ENCODE measurements around the gene LRMDA.

DNA sequence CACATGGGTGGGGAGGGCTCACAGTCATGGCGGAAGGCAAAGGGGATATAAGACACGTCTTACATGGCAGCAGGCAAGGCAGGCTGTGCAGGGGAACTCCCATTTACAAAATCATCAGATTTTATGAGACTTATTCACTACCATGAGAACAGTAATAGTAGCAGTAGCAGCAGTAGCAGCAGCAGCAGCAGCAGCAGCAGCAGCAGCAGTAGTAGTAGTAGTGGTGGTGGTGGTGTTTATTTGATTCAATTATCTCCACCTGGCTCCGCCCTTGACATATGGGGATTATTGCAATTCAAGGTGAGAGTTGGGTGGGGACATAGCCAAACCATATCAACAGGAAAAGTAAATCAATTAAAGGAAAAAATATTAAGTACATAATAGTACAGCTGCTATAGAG lies 184.7 kb downstream of the LRMDA start:
- TF ChIP-seq ZSCAN5A (tag by site-specific recombination; IDR thresholded peaks at IDR 0.05) (no peak), ZNF670 (tag by site-specific recombination; IDR thresholded peaks at IDR 0.05; ENCODE audit: low read depth) (no peak), ZNF211 (tag by site-specific recombination; IDR thresholded peaks at IDR 0.05; ENCODE audit: low read depth) (no peak), CTCF (tag by site-specific recombination; IDR thresholded peaks at IDR 0.05) (no peak), ZNF623 (tag by site-specific recombination; IDR thresholded peaks at IDR 0.05) (no peak), YY1 (tag by site-specific recombination; IDR thresholded peaks at IDR 0.05) (no peak), ZNF549 (tag by site-specific recombination; IDR thresholded peaks at IDR 0.05) (no peak), ZNF174 (tag by site-specific recombination; IDR thresholded peaks at IDR 0.05) (no peak), ZNF121 (tag by site-specific recombination; IDR thresholded peaks at IDR 0.05) (no peak), GLI2 (tag by site-specific recombination; IDR thresholded peaks at IDR 0.05; ENCODE audit: borderline replicate concordance, low read depth) (no peak), TSHZ1 (tag by site-specific recombination; IDR thresholded peaks at IDR 0.05; ENCODE audit: borderline replicate concordance) (no peak), ZNF776 (tag by site-specific recombination; IDR thresholded peaks at IDR 0.05; ENCODE audit: borderline replicate concordance) (no peak), WT1 (tag by site-specific recombination; IDR thresholded peaks at IDR 0.05) (no peak), SP2 (tag by site-specific recombination; IDR thresholded peaks at IDR 0.05) (no peak)
